Breast epithelium (tissue), 3 donors: ENCODE data around the gene SCUBE2.

ENCODE experiments used
- CTCF ChIP-seq, 3 donors: fragments of 450-650 bp; IDR thresholded peaks; one replicate each; pipeline ENCODE4 v1.5.1; 2016 to 2017; ENCODE audit warnings: antibody characterized with exemption in 3 of 3, mild to moderate bottlenecking in 3 of 3, moderate library complexity in 3 of 3
- POLR2A ChIP-seq: fragments of 450-650 bp; IDR thresholded peaks from one replicate; pipeline ENCODE4 v1.6.1; 2016; ENCODE audit warnings: antibody characterized with exemption, mild to moderate bottlenecking, moderate library complexity

GRCh38 chr11:9039863-9040262 lies 51.5 kb downstream of the SCUBE2 start:
- TF ChIP-seq POLR2A (no peak), CTCF (IDR thresholded peaks at IDR 0.05) (no peak)
